ENCODE measurements around the gene TNIP2. TPM values are rescaled to one million over a fixed set of nuclear protein-coding genes. Genes with fewer than 3 reads are reported as not detected.
A peak's percentile ranks its signal among the peaks of the same experiment; 100 is the strongest.

TNIP2 gene
- total and polyA plus RNA-seq, 2 donors (not counting 1 experiment from before 2014, with no cell fraction given): 47.6 to 71.9 TPM

DNA sequence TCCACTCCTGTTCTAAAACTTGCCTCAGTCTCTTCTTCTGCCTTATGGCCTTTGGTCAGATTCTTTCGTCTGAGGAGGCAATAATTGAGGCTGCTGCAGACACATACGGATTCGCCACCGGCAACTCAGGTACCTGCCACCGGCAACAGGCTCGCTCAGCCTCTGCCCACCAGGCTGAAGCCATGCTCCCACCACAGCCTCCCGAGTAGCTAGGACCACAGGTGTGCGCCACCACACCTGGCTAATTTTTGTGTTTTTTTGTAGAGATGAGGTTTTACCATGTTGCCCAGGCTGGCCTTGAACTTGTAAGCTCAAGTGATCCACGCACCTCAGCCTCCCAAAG is 26.6 kb downstream of the TNIP2 start:
- TF ChIP-seq, protein P1, sequence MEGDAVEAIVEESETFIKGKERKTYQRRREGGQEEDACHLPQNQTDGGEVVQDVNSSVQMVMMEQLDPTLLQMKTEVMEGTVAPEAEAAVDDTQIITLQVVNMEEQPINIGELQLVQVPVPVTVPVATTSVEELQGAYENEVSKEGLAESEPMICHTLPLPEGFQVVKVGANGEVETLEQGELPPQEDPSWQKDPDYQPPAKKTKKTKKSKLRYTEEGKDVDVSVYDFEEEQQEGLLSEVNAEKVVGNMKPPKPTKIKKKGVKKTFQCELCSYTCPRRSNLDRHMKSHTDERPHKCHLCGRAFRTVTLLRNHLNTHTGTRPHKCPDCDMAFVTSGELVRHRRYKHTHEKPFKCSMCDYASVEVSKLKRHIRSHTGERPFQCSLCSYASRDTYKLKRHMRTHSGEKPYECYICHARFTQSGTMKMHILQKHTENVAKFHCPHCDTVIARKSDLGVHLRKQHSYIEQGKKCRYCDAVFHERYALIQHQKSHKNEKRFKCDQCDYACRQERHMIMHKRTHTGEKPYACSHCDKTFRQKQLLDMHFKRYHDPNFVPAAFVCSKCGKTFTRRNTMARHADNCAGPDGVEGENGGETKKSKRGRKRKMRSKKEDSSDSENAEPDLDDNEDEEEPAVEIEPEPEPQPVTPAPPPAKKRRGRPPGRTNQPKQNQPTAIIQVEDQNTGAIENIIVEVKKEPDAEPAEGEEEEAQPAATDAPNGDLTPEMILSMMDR (IDR thresholded peaks at IDR 0.05): no peak
- TF ChIP-seq EZH2 (IDR thresholded peaks at IDR 0.05; ENCODE audit: borderline replicate concordance, insufficient read depth, low read depth, low read length, poor library complexity, severe bottlenecking): no peak
- no peak overlapping the region for H3K4me3 ChIP-seq (ENCODE audit: control extremely low read depth in 1 of 5, extremely low read depth in 1 of 5, insufficient read depth in 1 of 5, low read depth in 2 of 5, low read length in 4 of 5)
- Mint-ChIP-seq H3K9me3 (ENCODE audit: insufficient read depth) (no peaks in the 10 kb centered on the region), H3K27ac (no peak overlapping the region), H3K27me3 (no peaks in the 10 kb centered on the region), H3K4me1 (peaks cover 5% of the 10 kb centered on the region), H3K4me3 (no peak overlapping the region)
- no peak overlapping the region for H3K9ac ChIP-seq (ENCODE audit: low read length)
- no peak overlapping the region for H3K4me2 ChIP-seq (replicated peaks; ENCODE audit: low read depth, low read length, poor library complexity, severe bottlenecking)
- H3K9me3 ChIP-seq (ENCODE audit: control extremely low read depth in 1 of 3, control insufficient read depth in 2 of 3, insufficient read depth in 1 of 3, low read length in 2 of 3): no peaks in the 10 kb centered on the region
- ATAC-seq (ENCODE audit: low read depth) (no peak), DNase-seq (no peak)
- H4K20me1 ChIP-seq (ENCODE audit: control insufficient read depth, insufficient read depth, low read length, poor library complexity, severe bottlenecking): no peaks in the 10 kb centered on the region
- ChIA-PET POLR2A (no interaction called here), CTCF (interaction anchor here (0.6 to 1.8 kb wide), 3 partner anchors 17 to 143 kb away, joined by 3 to 4 read pairs (median 4); no protein-coding TSS in a partner anchor)
- H3K4me1 ChIP-seq (ENCODE audit: control insufficient read depth in 2 of 2, insufficient read depth in 2 of 2, low read length in 2 of 2): peaks cover 3 to 4% of the 10 kb centered on the region in 2 donors
- no peak overlapping the region for H3K27ac ChIP-seq (ENCODE audit: low read length in 2 of 2)
- no peaks in the 10 kb centered on the region for H3K79me2 ChIP-seq (ENCODE audit: control insufficient read depth, insufficient read depth, low read length)
- no peaks in the 10 kb centered on the region for H3K27me3 ChIP-seq (replicated peaks in 1 of 4; ENCODE audit: control extremely low read depth in 1 of 4, control insufficient read depth in 3 of 4, insufficient read depth in 4 of 4, low read length in 3 of 4)
- intact Hi-C loops (cut with micrococcal nuclease): no loop called here
- peaks cover 1 to 39% of the 10 kb centered on the region in 2 experiments for H3K36me3 ChIP-seq (replicated peaks in 1 of 2; ENCODE audit: control extremely low read depth in 1 of 2, control insufficient read depth in 1 of 2, extremely low read depth in 1 of 2, insufficient read depth in 2 of 2, low read length in 1 of 2)
- 96% methylated on average over 9 of the region's 9 CpGs for WGBS (ENCODE audit: insufficient coverage)
- H2AFZ ChIP-seq (ENCODE audit: insufficient read depth, low read depth, low read length, poor library complexity, severe bottlenecking): no peak overlapping the region

DNA sequence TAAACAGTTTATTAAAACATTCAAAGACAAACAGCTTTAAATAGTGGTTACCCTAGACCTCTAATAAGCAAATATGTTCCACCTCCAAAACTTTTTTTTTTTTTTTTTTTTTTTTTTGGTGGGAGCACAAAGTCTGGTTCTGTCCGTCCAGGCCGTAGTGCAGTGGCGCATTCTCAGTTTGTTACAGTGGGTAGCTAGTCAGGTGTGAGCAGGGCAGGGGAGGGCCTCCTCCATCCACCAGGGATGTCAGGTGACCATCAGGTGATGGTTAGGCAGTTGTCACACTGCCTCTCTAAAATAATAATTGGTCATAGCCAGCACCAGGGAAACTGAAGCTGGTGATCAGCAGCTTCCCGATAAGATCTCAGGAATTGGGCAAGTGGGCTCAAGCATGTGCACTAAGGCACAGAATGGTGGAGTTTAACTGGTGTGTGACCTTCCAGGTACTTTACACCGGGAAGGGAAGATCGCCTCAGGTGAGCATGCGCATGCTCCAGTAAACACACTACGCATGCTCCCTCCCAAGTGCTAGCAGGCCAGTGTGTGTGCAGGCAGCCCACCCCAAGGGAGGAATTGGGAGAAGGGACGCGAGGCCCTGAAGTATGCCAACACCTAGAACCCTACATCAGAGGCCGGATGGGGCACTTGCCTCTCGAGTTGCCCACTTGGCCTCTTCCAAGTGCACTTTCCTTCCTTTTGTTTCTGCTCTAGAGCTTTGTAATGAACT is 27.2 kb downstream of the TNIP2 start:
- H4K20me1 ChIP-seq (ENCODE audit: control insufficient read depth, insufficient read depth, low read length, poor library complexity, severe bottlenecking): no peaks in the 10 kb centered on the region
- H3K4me2 ChIP-seq (replicated peaks; ENCODE audit: low read depth, low read length, poor library complexity, severe bottlenecking): no peak overlapping the region
- H3K4me1 Mint-ChIP-seq: no peaks in the 10 kb centered on the region
- peaks cover 1 to 39% of the 10 kb centered on the region in 2 experiments for H3K36me3 ChIP-seq (replicated peaks in 1 of 2; ENCODE audit: control extremely low read depth in 1 of 2, control insufficient read depth in 1 of 2, extremely low read depth in 1 of 2, insufficient read depth in 2 of 2, low read length in 1 of 2)
- no peak overlapping the region for H3K4me3 Mint-ChIP-seq
- no peaks in the 10 kb centered on the region for H3K79me2 ChIP-seq (ENCODE audit: control insufficient read depth, insufficient read depth, low read length)
- H3K9ac ChIP-seq (ENCODE audit: low read length): no peak overlapping the region
- ChIA-PET CTCF (interaction anchor here (0.7 to 1.6 kb wide), 2 partner anchors 143 to 558 kb away, joined by 4 read pairs; no protein-coding TSS in a partner anchor), POLR2A (no interaction called here)
- TF ChIP-seq EZH2 (IDR thresholded peaks at IDR 0.05; ENCODE audit: borderline replicate concordance, insufficient read depth, low read depth, low read length, poor library complexity, severe bottlenecking): no peak
- TF ChIP-seq, protein P1 (IDR thresholded peaks at IDR 0.05): no peak
- H3K9me3 Mint-ChIP-seq (ENCODE audit: insufficient read depth): no peaks in the 10 kb centered on the region
- no peaks in the 10 kb centered on the region for H3K9me3 ChIP-seq (ENCODE audit: control extremely low read depth in 1 of 3, control insufficient read depth in 2 of 3, insufficient read depth in 1 of 3, low read length in 2 of 3)
- no peak overlapping the region for H3K27ac ChIP-seq (ENCODE audit: low read length in 2 of 2)
- no peak for ATAC-seq (ENCODE audit: low read depth)
- H2AFZ ChIP-seq (ENCODE audit: insufficient read depth, low read depth, low read length, poor library complexity, severe bottlenecking): no peak overlapping the region
- no peak overlapping the region for H3K4me3 ChIP-seq (ENCODE audit: control extremely low read depth in 1 of 5, extremely low read depth in 1 of 5, insufficient read depth in 1 of 5, low read depth in 2 of 5, low read length in 4 of 5)
- H3K27me3 Mint-ChIP-seq: no peaks in the 10 kb centered on the region
- H3K27me3 ChIP-seq (replicated peaks in 1 of 4; ENCODE audit: control extremely low read depth in 1 of 4, control insufficient read depth in 3 of 4, insufficient read depth in 4 of 4, low read length in 3 of 4): no peaks in the 10 kb centered on the region
- no peak for DNase-seq
- WGBS (ENCODE audit: insufficient coverage): 98% methylated on average over 7 of the region's 12 CpGs
- H3K4me1 ChIP-seq (ENCODE audit: control insufficient read depth in 2 of 2, insufficient read depth in 2 of 2, low read length in 2 of 2): no peaks in the 10 kb centered on the region
- H3K27ac Mint-ChIP-seq: peak overlapping the region; percentile 50
- intact Hi-C loops (cut with micrococcal nuclease): no loop called here
